ENCODE results near the gene CFAP54.

- TF ChIP-seq CTCF (conservative IDR thresholded peaks at IDR 0.05; ENCODE audit: low read depth, low read length) (no peak), EZH2 (IDR thresholded peaks at IDR 0.05; ENCODE audit: borderline replicate concordance, low read depth, low read length, poor library complexity, severe bottlenecking) (no peak)
Observed at GRCh38 chr12:96881608-96882007, 392.2 kb downstream of the CFAP54 start.

Measured in A673 (cell line).